Loucy (cell line): Measurements from ENCODE around the gene NKPD1.
A peak's percentile ranks its signal among the peaks of the same experiment; 100 is the strongest.

Experiments
- H2AFZ ChIP-seq: fragments of 200-600 bp; sonication (generic); 2 replicates; pipeline ENCODE4 v1.6.0; 2016; ENCODE audit warnings: antibody characterized with exemption, mild to moderate bottlenecking, low read length, moderate library complexity
- H3F3A ChIP-seq: fragments of 200-600 bp; 2 replicates; pipeline ENCODE4 v1.6.0; 2016; ENCODE audit warnings: antibody characterized with exemption, low read depth, mild to moderate bottlenecking
- H3K27me3 ChIP-seq: fragments of 200-600 bp; sonication (generic); 2 replicates; pipeline ENCODE4 v1.6.1; 2014; ENCODE audit warnings: low read length, mild to moderate bottlenecking; ENCODE audit not compliant: insufficient read depth, poor library complexity, severe bottlenecking
- H3K36me3 ChIP-seq: fragments of 200-600 bp; sonication (generic); 2 replicates; pipeline ENCODE4 v1.6.1; 2016; ENCODE audit warnings: low read length; ENCODE audit not compliant: insufficient read depth
- H3K4me1 ChIP-seq: fragments of 200-600 bp; sonication (generic); 2 replicates; pipeline ENCODE4 v1.5.1; 2014; ENCODE audit warnings: low read length, mild to moderate bottlenecking; ENCODE audit not compliant: insufficient read depth, poor library complexity, severe bottlenecking
- H3K4me2 ChIP-seq: fragments of 200-600 bp; sonication (generic); 2 replicates; pipeline ENCODE4 v1.6.0; 2014; ENCODE audit warnings: antibody characterized with exemption, low read length, low read depth, mild to moderate bottlenecking; ENCODE audit not compliant: poor library complexity, severe bottlenecking
- H3K4me3 ChIP-seq: fragments of 200-600 bp; sonication (generic); 2 replicates; pipeline ENCODE4 v1.5.1; 2014; ENCODE audit warnings: low read length, mild to moderate bottlenecking, mixed read lengths; ENCODE audit not compliant: poor library complexity, severe bottlenecking
- H3K79me2 ChIP-seq: fragments of 200-600 bp; sonication (generic); 2 replicates; pipeline ENCODE4 v1.6.1; 2014; ENCODE audit warnings: low read length; ENCODE audit not compliant: insufficient read depth
- H3K9ac ChIP-seq: fragments of 200-600 bp; sonication (generic); 2 replicates; pipeline ENCODE4 v1.6.0; 2014; ENCODE audit warnings: mild to moderate bottlenecking, low read depth, low read length, moderate library complexity; ENCODE audit not compliant: poor library complexity, severe bottlenecking
- H3K9me2 ChIP-seq: fragments of 200-600 bp; sonication (generic); replicated peaks from 2 replicates; pipeline ENCODE4 v1.6.1; 2016; ENCODE audit warnings: low read depth, low read length, mixed read lengths
- H3K9me3 ChIP-seq: fragments of 200-600 bp; sonication (generic); 2 replicates; pipeline ENCODE4 v1.6.1; 2014; ENCODE audit warnings: mild to moderate bottlenecking, antibody characterized with exemption, low read length, low read depth; ENCODE audit not compliant: insufficient read depth
- H4K20me1 ChIP-seq: fragments of 200-600 bp; sonication (generic); 2 replicates; pipeline ENCODE4 v1.6.0; 2014; ENCODE audit warnings: antibody characterized with exemption, low read length, mild to moderate bottlenecking; ENCODE audit not compliant: insufficient read depth, poor library complexity, severe bottlenecking
- CTCF ChIP-seq: fragments of 200-600 bp; sonication (generic); conservative IDR thresholded peaks from 2 replicates; pipeline ENCODE4 v1.5.1; 2014; ENCODE audit warnings: mild to moderate bottlenecking, antibody characterized with exemption, low read length
- EZH2phosphoT487 ChIP-seq: fragments of 200-600 bp; IDR thresholded peaks from 2 replicates; pipeline ENCODE4 v1.6.1; 2018; ENCODE audit warnings: antibody characterized with exemption, mild to moderate bottlenecking, moderate library complexity, borderline replicate concordance

NKPD1 gene

GRCh38 chr19:45186509-45187334 is 25.9 kb upstream of the NKPD1 start:
- no peak overlapping the region for H3K9ac ChIP-seq
- peak overlapping the region; percentile 55 for H3K4me2 ChIP-seq
- no peaks in the 10 kb centered on the region for H3K79me2 ChIP-seq
- H3K4me3 ChIP-seq: no peak overlapping the region
- H3K27me3 ChIP-seq: no peaks in the 10 kb centered on the region
- H3K4me1 ChIP-seq: no peaks in the 10 kb centered on the region
- H3K9me2 ChIP-seq: no peaks in the 10 kb centered on the region
- H3K9me3 ChIP-seq: no peaks in the 10 kb centered on the region
- no peak for TF ChIP-seq CTCF
- no peak for TF ChIP-seq EZH2phosphoT487
- H2AFZ ChIP-seq: peak overlapping the region; percentile 82
- H4K20me1 ChIP-seq: no peaks in the 10 kb centered on the region
- no peaks in the 10 kb centered on the region for H3K36me3 ChIP-seq
- no peaks in the 10 kb centered on the region for H3F3A ChIP-seq

- Histone ChIP-seq H3K79me2 (peaks cover 15% of the 10 kb centered on the region; the same call in 1 of the 2 replicates), H3K4me2 (no peak overlapping the region), H3F3A (no peaks in the 10 kb centered on the region), H3K4me3 (no peak overlapping the region), H3K9me2 (no peaks in the 10 kb centered on the region), H4K20me1 (peaks cover 4% of the 10 kb centered on the region), H3K4me1 (peaks cover 5% of the 10 kb centered on the region), H3K36me3 (no peaks in the 10 kb centered on the region), H2AFZ (no peak overlapping the region), H3K27me3 (no peaks in the 10 kb centered on the region), H3K9ac (no peak overlapping the region), H3K9me3 (no peaks in the 10 kb centered on the region)
- TF ChIP-seq CTCF: no peak
- TF ChIP-seq EZH2phosphoT487: no peak
Measured at GRCh38 chr19:45184115-45184514, 23.3 kb upstream of the NKPD1 start.

GRCh38 chr19:45182758-45183157 is 22.0 kb upstream of the NKPD1 start:
- H4K20me1 ChIP-seq: peaks cover 4% of the 10 kb centered on the region
- H3K4me3 ChIP-seq: no peak overlapping the region
- peaks cover 21% of the 10 kb centered on the region; the same call in 1 of the 2 replicates for H3K79me2 ChIP-seq
- H3K36me3 ChIP-seq: no peaks in the 10 kb centered on the region
- H3K9me3 ChIP-seq: no peaks in the 10 kb centered on the region
- peaks cover 5% of the 10 kb centered on the region for H3K4me1 ChIP-seq
- no peaks in the 10 kb centered on the region for H3K27me3 ChIP-seq
- H3K9me2 ChIP-seq: no peaks in the 10 kb centered on the region
- no peak for TF ChIP-seq CTCF
- TF ChIP-seq EZH2phosphoT487: no peak
- no peak overlapping the region for H3K4me2 ChIP-seq
- H3F3A ChIP-seq: no peaks in the 10 kb centered on the region
- H3K9ac ChIP-seq: no peak overlapping the region
- no peak overlapping the region for H2AFZ ChIP-seq
